HG02938 (cell line): ENCODE results near the gene HYLS1.

Experiments used
- ATAC-seq: cut with Tn5 transposase; IDR thresholded peaks from one replicate; pipeline ENCODE4 v1.9.1; 2021; ENCODE audit warnings: mild to moderate bottlenecking, moderate library complexity; ENCODE audit not compliant: unreplicated experiment

The HYLS1 gene

GRCh38 chr11:125932301-125932700, 44.8 kb downstream of the HYLS1 start:
- ATAC-seq, result no peak

- ATAC-seq, result no peak
These were observed 45.8 kb downstream of the HYLS1 start for GRCh38 chr11:125933030-125933813.

GRCh38 chr11:125934473-125934872, 47.0 kb downstream of the HYLS1 start:
- ATAC-seq, result no peak

- no peak for ATAC-seq
These were observed 47.6 kb downstream of the HYLS1 start for GRCh38 chr11:125935056-125935455.

GRCh38 chr11:125935618-125936199, 48.2 kb downstream of the HYLS1 start:
- ATAC-seq, result no peak

GRCh38 chr11:125938418-125938817, 51.0 kb downstream of the HYLS1 start:
- ATAC-seq, result no peak

GRCh38 chr11:125939081-125939521, 51.6 kb downstream of the HYLS1 start:
- ATAC-seq, result no peak

GRCh38 chr11:125940145-125940544, 52.7 kb downstream of the HYLS1 start:
- ATAC-seq, result no peak

- no peak for ATAC-seq
These were observed 53.8 kb downstream of the HYLS1 start for GRCh38 chr11:125941267-125941618.

- no peak for ATAC-seq
These were observed 54.4 kb downstream of the HYLS1 start for GRCh38 chr11:125941619-125942611.

- ATAC-seq, result no peak
These were observed 55.4 kb downstream of the HYLS1 start for GRCh38 chr11:125942771-125943428.

GRCh38 chr11:125943661-125944349, 56.3 kb downstream of the HYLS1 start:
- ATAC-seq, result no peak

GRCh38 chr11:125944350-125945010, 57.0 kb downstream of the HYLS1 start:
- no peak for ATAC-seq

- ATAC-seq, result no peak
These were observed 57.7 kb downstream of the HYLS1 start for GRCh38 chr11:125945011-125945796.

- no peak for ATAC-seq
These were observed 58.5 kb downstream of the HYLS1 start, which contains the start of gene VSIG10L2 for GRCh38 chr11:125945797-125946520. Gene VSIG10L2 (plus strand): TSS chr11:125946044. CDS start chr11:125946056, 12 bp downstream.

- no peak for ATAC-seq
These were observed 59.4 kb downstream of the HYLS1 start for GRCh38 chr11:125946712-125947418.

GRCh38 chr11:125947419-125948277, 60.2 kb downstream of the HYLS1 start:
- no peak for ATAC-seq
